HG03469 (cell line): ENCODE measurements around the gene TSSK3.
"Not testable (repeated sequence)": the region's sequence is repeated elsewhere in the genome, so short reads cannot be mapped to it uniquely, and the experiment has no call there.

ENCODE experiments used
- ATAC-seq: cut with Tn5 transposase; IDR thresholded peaks from one replicate; pipeline ENCODE4 v1.9.1; 2021; ENCODE audit warnings: mild to moderate bottlenecking, moderate library complexity, moderate number of reproducible peaks; ENCODE audit not compliant: unreplicated experiment

TSSK3 gene

GRCh38 chr1:32394890-32395432 lies 32.6 kb downstream of the TSSK3 start:
- no peak for ATAC-seq

DNA sequence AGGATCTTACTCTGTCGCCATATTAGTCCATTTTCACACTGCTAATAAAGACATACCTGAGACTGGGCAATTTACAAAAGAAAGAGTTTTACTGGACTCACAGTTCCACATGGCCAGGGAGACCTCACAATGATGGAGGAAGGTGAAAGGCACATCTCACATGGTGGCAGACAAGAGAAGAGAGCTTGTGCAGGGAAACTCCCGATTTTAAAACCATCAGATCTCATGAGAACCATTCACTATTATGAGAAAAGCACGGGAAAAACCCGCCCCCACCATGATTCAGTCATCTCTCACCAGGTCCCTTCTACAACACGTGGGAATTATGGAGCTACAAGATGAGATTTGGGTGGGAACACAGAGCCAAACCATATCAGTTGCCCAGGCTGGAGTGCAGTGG lies 34.2 kb downstream of the TSSK3 start:
- ATAC-seq: not testable (repeated sequence)

GRCh38 chr1:32398401-32398800 lies 36.1 kb downstream of the TSSK3 start:
- ATAC-seq: no peak

- no peak for ATAC-seq
Measured at GRCh38 chr1:32399843-32400242, 37.5 kb downstream of the TSSK3 start.

GRCh38 chr1:32400876-32401631 lies 38.7 kb downstream of the TSSK3 start:
- no peak for ATAC-seq

GRCh38 chr1:32404946-32405345 lies 42.6 kb downstream of the TSSK3 start:
- ATAC-seq: no peak

GRCh38 chr1:32405672-32406467 lies 43.5 kb downstream of the TSSK3 start:
- ATAC-seq: no peak

GRCh38 chr1:32406629-32407111 lies 44.3 kb downstream of the TSSK3 start:
- ATAC-seq: no peak

DNA sequence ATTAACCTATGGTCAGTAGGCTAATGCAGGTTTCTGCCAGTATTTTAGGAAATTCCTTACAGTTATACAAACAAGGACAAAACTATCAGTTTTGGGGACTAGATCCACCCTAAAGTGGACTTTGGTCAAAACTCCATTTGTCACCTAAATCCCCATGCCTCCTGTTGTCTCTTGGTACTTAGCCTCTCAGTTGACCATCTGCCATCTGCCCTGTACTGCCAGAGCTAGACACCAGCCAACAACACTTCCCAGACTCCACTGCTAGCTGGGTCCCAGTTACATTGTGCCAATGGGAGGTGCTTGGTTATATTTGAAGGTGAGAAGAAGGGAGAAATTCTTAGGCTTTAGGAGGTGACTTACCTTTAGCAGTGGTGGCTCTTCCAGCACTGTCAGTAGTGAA lies 48.9 kb downstream of the TSSK3 start:
- no peak for ATAC-seq

DNA sequence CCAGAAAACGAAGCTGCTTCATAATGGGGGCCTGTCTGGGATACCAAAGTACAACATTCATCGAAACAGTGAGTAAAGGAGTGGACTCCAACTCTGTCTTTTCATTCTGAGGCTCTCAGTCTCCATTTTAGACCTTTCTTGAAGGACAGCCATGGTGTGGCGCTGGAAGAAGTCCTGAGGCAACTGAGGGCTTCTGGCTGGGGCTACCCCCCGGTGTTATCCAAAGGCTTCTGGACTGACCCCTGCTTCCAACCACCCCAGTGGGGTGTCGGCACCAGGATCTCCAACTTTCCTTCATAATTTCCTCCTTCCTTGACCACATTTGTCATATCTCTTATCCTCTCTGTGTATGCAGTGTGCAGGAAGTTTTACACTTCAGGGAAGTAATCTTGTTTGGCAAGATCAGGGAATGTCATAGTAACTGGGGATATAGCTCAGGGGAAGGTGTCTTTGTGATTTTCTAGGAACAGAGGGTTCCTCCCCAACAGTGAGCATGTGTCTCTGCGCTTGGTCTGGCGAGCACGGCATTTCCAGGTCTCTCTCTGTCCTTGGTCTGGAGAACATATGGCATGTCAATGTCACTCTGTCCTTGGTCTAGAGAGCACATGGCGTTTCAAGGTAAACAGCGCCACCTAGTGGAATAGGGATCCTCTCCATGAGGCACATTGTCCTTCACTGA lies 51.3 kb downstream of the TSSK3 start:
- ATAC-seq: no peak
